ENCODE data around the gene PCNA.
A peak's percentile ranks its signal among the peaks of the same experiment; 100 is the strongest.

DNA sequence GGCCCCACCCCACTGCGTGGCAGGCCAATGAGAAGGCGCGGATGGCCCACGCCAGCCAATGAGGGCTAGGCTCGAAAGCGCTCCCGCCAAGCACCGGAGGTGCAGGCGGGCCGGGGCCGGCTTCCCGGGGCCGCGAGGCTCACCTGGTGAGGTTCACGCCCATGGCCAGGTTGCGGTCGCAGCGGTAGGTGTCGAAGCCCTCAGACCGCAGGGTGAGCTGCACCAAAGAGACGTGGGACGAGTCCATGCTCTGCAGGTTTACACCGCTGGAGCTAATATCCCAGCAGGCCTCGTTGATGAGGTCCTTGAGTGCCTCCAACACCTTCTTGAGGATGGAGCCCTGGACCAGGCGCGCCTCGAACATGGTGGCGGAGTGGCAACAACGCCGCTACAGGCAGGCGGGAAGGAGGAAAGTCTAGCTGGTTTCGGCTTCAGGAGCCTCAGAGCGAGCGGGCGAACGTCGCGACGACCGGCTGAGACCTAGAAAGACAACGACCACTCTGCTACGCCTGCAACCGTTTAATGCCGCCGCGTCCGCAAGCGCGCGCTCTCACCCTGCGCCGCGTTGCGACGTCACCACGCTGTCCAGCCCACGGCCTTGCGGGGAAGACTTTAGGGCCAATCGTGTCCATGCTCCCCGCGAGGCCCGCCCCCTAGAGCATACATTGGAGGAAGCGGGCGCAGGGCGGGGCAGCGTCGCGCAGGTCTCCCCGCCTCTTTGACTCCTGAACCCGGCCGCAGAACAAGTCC is at the start of gene PCNA:
- TF ChIP-seq, protein P1, sequence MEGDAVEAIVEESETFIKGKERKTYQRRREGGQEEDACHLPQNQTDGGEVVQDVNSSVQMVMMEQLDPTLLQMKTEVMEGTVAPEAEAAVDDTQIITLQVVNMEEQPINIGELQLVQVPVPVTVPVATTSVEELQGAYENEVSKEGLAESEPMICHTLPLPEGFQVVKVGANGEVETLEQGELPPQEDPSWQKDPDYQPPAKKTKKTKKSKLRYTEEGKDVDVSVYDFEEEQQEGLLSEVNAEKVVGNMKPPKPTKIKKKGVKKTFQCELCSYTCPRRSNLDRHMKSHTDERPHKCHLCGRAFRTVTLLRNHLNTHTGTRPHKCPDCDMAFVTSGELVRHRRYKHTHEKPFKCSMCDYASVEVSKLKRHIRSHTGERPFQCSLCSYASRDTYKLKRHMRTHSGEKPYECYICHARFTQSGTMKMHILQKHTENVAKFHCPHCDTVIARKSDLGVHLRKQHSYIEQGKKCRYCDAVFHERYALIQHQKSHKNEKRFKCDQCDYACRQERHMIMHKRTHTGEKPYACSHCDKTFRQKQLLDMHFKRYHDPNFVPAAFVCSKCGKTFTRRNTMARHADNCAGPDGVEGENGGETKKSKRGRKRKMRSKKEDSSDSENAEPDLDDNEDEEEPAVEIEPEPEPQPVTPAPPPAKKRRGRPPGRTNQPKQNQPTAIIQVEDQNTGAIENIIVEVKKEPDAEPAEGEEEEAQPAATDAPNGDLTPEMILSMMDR (IDR thresholded peaks at IDR 0.05; ENCODE audit: low read depth, low read length) = no peak
- peak; percentile 59; the same call in 1 of the 2 replicates for TF ChIP-seq MYC (IDR thresholded peaks at IDR 0.05; ENCODE audit: low read depth, low read length)
- peak; percentile 99 for TF ChIP-seq POLR2A (IDR thresholded peaks at IDR 0.05; ENCODE audit: extremely low read depth, insufficient read length)

Data from NB4 (cell line).